Measurements from ENCODE around the gene VAMP5.

The VAMP5 gene

DNA sequence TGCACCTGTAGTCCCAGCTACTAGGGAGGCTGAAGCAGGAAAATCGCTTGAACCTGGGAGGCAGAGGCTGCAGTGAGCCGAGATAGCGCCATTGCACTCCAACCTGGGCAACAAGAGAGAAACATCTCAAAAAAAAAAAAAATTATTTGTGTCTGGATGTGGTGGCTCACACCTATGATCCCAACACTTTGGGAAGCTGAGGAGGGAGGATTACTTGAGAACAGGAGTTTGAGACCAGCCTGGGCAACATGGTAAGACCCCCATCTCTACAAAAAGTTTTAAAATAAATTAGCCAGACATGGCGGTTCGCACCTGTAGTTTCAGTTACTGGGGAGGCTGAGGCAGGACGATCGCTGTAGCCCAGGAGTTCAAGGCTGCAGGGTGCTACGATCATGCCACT is 8.5 kb upstream of the VAMP5 start:
- no peak for TF ChIP-seq EZH2phosphoT487 (IDR thresholded peaks at IDR 0.05; ENCODE audit: low read length)
- H3F3A ChIP-seq (ENCODE audit: insufficient read depth, low read length), result no peaks in the 10 kb centered on the region
- no peak for DNase-seq
- no peaks in the 10 kb centered on the region for H3K9me2 ChIP-seq (replicated peaks; ENCODE audit: insufficient read depth, low read length)
- no peaks in the 10 kb centered on the region for H3K9me3 ChIP-seq (replicated peaks; ENCODE audit: insufficient read depth, low read length)
- H3K4me3 ChIP-seq (ENCODE audit: low read length), result no peak overlapping the region
- no peaks in the 10 kb centered on the region for H4K20me1 ChIP-seq (ENCODE audit: insufficient read depth, low read length)
- H3K79me2 ChIP-seq (ENCODE audit: low read length), result peaks cover 32% of the 10 kb centered on the region
- H3K9ac ChIP-seq (ENCODE audit: low read length), result no peak overlapping the region
- H2AFZ ChIP-seq (ENCODE audit: low read length), result no peak overlapping the region
- no peak overlapping the region for H3K27ac ChIP-seq (ENCODE audit: low read length)
- no peak overlapping the region for H3K4me2 ChIP-seq (ENCODE audit: low read depth, low read length)
- H3K36me3 ChIP-seq (replicated peaks; ENCODE audit: insufficient read depth, low read length), result no peaks in the 10 kb centered on the region
- peaks cover 5% of the 10 kb centered on the region for H3K27me3 ChIP-seq (replicated peaks; ENCODE audit: insufficient read depth, low read length)
- peaks cover 11% of the 10 kb centered on the region; the same call in 1 of the 2 replicates for H3K4me1 ChIP-seq (ENCODE audit: low read length)

- no peak for DNase-seq
- peak overlapping the region; percentile 75 for H3K4me3 ChIP-seq (ENCODE audit: low read length)
- H4K20me1 ChIP-seq (ENCODE audit: insufficient read depth, low read length), result no peaks in the 10 kb centered on the region
- no peaks in the 10 kb centered on the region for H3K9me3 ChIP-seq (replicated peaks; ENCODE audit: insufficient read depth, low read length)
- 0 out of 2 replicates have a peak, but pooled peaks cover 5% of the 10 kb centered on the region for H3K36me3 ChIP-seq (replicated peaks; ENCODE audit: insufficient read depth, low read length)
- peak overlapping the region; percentile 67 for H3K4me2 ChIP-seq (ENCODE audit: low read depth, low read length)
- peak overlapping the region; percentile 64 for H2AFZ ChIP-seq (ENCODE audit: low read length)
- H3K27ac ChIP-seq (ENCODE audit: low read length), result no peak overlapping the region
- TF ChIP-seq CTCF (IDR thresholded peaks at IDR 0.05; ENCODE audit: low read length), result no peak
- TF ChIP-seq EZH2 (optimal IDR thresholded peaks at IDR 0.05; ENCODE audit: low read depth, low read length), result no peak
- no peak for TF ChIP-seq EZH2phosphoT487 (IDR thresholded peaks at IDR 0.05; ENCODE audit: low read length)
- peaks cover 32% of the 10 kb centered on the region for H3K79me2 ChIP-seq (ENCODE audit: low read length)
- peaks cover 4% of the 10 kb centered on the region; the same call in 1 of the 2 replicates for H3K27me3 ChIP-seq (replicated peaks; ENCODE audit: insufficient read depth, low read length)
- no peaks in the 10 kb centered on the region for H3F3A ChIP-seq (ENCODE audit: insufficient read depth, low read length)
- H3K4me1 ChIP-seq (ENCODE audit: low read length), result peaks cover 11% of the 10 kb centered on the region; the same call in 1 of the 2 replicates
- H3K9me2 ChIP-seq (replicated peaks; ENCODE audit: insufficient read depth, low read length), result no peaks in the 10 kb centered on the region
- peak overlapping the region; percentile 64; the same call in 1 of the 2 replicates for H3K9ac ChIP-seq (ENCODE audit: low read length)
Measured at GRCh38 chr2:85577063-85577385, 7.2 kb upstream of the VAMP5 start.

DNA sequence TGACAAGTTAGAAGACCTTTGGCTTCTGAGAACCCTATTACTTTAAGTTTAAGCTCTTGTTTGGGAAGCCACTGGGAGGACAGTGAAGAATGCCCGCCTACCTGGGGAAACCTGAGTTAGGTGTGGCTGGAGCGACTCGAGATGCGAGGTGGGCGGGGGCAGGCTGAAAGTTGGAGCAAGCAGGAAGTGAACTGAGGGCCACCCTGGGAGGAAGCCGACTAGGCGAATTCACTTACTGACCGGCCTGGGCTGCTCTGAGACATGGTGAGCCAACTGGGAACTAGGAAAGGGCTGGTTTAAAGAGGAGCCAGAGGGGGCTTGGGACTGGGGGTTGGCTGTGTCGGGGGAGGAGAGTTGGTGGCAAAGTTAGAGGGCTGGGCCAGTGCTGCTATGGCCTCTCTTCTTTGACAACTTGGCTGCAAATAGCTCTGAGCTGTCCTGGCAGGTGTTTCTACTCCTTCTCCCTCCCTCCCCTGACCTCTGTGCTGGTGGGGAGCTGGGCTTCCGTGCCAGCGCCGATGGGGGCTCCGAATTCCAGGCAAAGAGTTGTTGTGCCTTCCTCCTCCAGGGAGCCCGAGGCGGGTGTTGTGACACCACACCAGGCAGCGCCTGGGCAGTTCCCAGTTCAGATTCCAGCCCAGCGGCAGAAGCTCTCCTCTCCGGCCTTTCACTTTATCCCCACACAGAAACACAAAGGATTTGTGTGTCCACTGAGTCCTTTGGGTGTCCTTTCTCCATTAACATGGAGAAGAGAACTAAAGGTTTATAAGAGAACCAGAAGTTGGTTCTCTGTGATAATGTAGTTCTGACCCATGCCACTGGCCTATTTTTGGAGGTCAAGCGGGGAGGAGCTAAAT is 6.6 kb upstream of the VAMP5 start, which contains the start of gene VAMP8:
VAMP8 (plus strand) TSS at position 201 of the 857 bp plus-strand sequence; CDS start at position 262, 61 bp downstream.
- peak; percentile 80 for DNase-seq
- Histone ChIP-seq H3K27me3 (replicated peaks; ENCODE audit: insufficient read depth, low read length) (peaks cover 2% of the 10 kb centered on the region; the same call in 1 of the 2 replicates), H2AFZ (ENCODE audit: low read length) (peak within 1 kb of the TSS; percentile 64), H3K4me2 (ENCODE audit: low read depth, low read length) (peak within 1 kb of the TSS; percentile 67), H3K4me1 (ENCODE audit: low read length) (peaks cover 11% of the 10 kb centered on the region; the same call in 1 of the 2 replicates), H3K9ac (ENCODE audit: low read length) (peak within 1 kb of the TSS; percentile 64), H3F3A (ENCODE audit: insufficient read depth, low read length) (no peaks in the 10 kb centered on the region), H3K79me2 (ENCODE audit: low read length) (peaks cover 32% of the 10 kb centered on the region), H3K36me3 (replicated peaks; ENCODE audit: insufficient read depth, low read length) (0 out of 2 replicates have a peak, but pooled peaks cover 5% of the 10 kb centered on the region), H3K27ac (ENCODE audit: low read length) (peak within 1 kb of the TSS; percentile 47; the same call in 1 of the 2 replicates), H3K9me2 (replicated peaks; ENCODE audit: insufficient read depth, low read length) (no peaks in the 10 kb centered on the region), H3K4me3 (ENCODE audit: low read length) (peak within 1 kb of the TSS; percentile 75), H3K9me3 (replicated peaks; ENCODE audit: insufficient read depth, low read length) (no peaks in the 10 kb centered on the region), H4K20me1 (ENCODE audit: insufficient read depth, low read length) (no peaks in the 10 kb centered on the region)
- TF ChIP-seq EZH2phosphoT487 (IDR thresholded peaks at IDR 0.05; ENCODE audit: low read length), result no peak
- no peak for TF ChIP-seq EZH2 (optimal IDR thresholded peaks at IDR 0.05; ENCODE audit: low read depth, low read length)
- no peak for TF ChIP-seq CTCF (IDR thresholded peaks at IDR 0.05; ENCODE audit: low read length)

Measured in MM.1S (cell line).